ENCODE data around the gene PIM3.
"Not testable (repeated sequence)": the region's sequence is repeated elsewhere in the genome, so short reads cannot be mapped to it uniquely, and the experiment has no call there.

The PIM3 gene

GRCh38 chr22:49943405-49943765 is 17.2 kb upstream of the PIM3 start:
- Histone ChIP-seq H3K9me3 (ENCODE audit: control insufficient read depth in 1 of 2, low read length in 2 of 2) (no peaks in the 10 kb centered on the region), H3K4me3 (ENCODE audit: low read depth in 1 of 2, low read length in 2 of 2) (no peak overlapping the region), H3K36me3 (ENCODE audit: control insufficient read depth in 1 of 2, insufficient read depth in 2 of 2, low read length in 2 of 2) (no peaks in the 10 kb centered on the region), H3K27me3 (ENCODE audit: control insufficient read depth in 1 of 2, insufficient read depth in 2 of 2, low read length in 2 of 2) (no peaks in the 10 kb centered on the region), H3K27ac (ENCODE audit: low read depth, low read length) (no peak overlapping the region), H3K4me1 (ENCODE audit: control insufficient read depth in 1 of 2, insufficient read depth in 2 of 2, low read length in 2 of 2) (peaks cover 10 to 14% of the 10 kb centered on the region in 2 donors), H3K9ac (ENCODE audit: low read depth in 1 of 2, low read length in 2 of 2) (no peak overlapping the region)

- H3K4me3 ChIP-seq (ENCODE audit: low read depth in 1 of 2, low read length in 2 of 2), result no peak overlapping the region
- H3K27ac ChIP-seq (ENCODE audit: low read depth, low read length), result no peak overlapping the region
- no peaks in the 10 kb centered on the region for H3K36me3 ChIP-seq (ENCODE audit: control insufficient read depth in 1 of 2, insufficient read depth in 2 of 2, low read length in 2 of 2)
- H3K9ac ChIP-seq (ENCODE audit: low read depth in 1 of 2, low read length in 2 of 2), result no peak overlapping the region
- peaks cover 10 to 14% of the 10 kb centered on the region in 2 donors for H3K4me1 ChIP-seq (ENCODE audit: control insufficient read depth in 1 of 2, insufficient read depth in 2 of 2, low read length in 2 of 2)
- H3K27me3 ChIP-seq (ENCODE audit: control insufficient read depth in 1 of 2, insufficient read depth in 2 of 2, low read length in 2 of 2), result no peaks in the 10 kb centered on the region
- no peaks in the 10 kb centered on the region for H3K9me3 ChIP-seq (ENCODE audit: control insufficient read depth in 1 of 2, low read length in 2 of 2)
These were observed 16.7 kb upstream of the PIM3 start for GRCh38 chr22:49943771-49944398.

GRCh38 chr22:49944399-49944891 is 16.1 kb upstream of the PIM3 start:
- Histone ChIP-seq H3K4me1 (ENCODE audit: control insufficient read depth in 1 of 2, insufficient read depth in 2 of 2, low read length in 2 of 2) (peaks cover 10 to 16% of the 10 kb centered on the region in 2 donors), H3K9me3 (ENCODE audit: control insufficient read depth in 1 of 2, low read length in 2 of 2) (no peaks in the 10 kb centered on the region), H3K9ac (ENCODE audit: low read depth in 1 of 2, low read length in 2 of 2) (no peak overlapping the region), H3K4me3 (ENCODE audit: low read depth in 1 of 2, low read length in 2 of 2) (no peak overlapping the region), H3K36me3 (ENCODE audit: control insufficient read depth in 1 of 2, insufficient read depth in 2 of 2, low read length in 2 of 2) (no peaks in the 10 kb centered on the region), H3K27me3 (ENCODE audit: control insufficient read depth in 1 of 2, insufficient read depth in 2 of 2, low read length in 2 of 2) (no peaks in the 10 kb centered on the region), H3K27ac (ENCODE audit: low read depth, low read length) (no peak overlapping the region)

GRCh38 chr22:49945042-49945794 is 15.4 kb upstream of the PIM3 start:
- H3K9me3 ChIP-seq (ENCODE audit: control insufficient read depth in 1 of 2, low read length in 2 of 2); H3K27ac ChIP-seq (ENCODE audit: low read depth, low read length); H3K27me3 ChIP-seq (ENCODE audit: control insufficient read depth in 1 of 2, insufficient read depth in 2 of 2, low read length in 2 of 2); H3K36me3 ChIP-seq (ENCODE audit: control insufficient read depth in 1 of 2, insufficient read depth in 2 of 2, low read length in 2 of 2); H3K9ac ChIP-seq (ENCODE audit: low read depth in 1 of 2, low read length in 2 of 2); H3K4me3 ChIP-seq (ENCODE audit: low read depth in 1 of 2, low read length in 2 of 2): not testable (repeated sequence)
- H3K4me1 ChIP-seq (ENCODE audit: control insufficient read depth in 1 of 2, insufficient read depth in 2 of 2, low read length in 2 of 2), result peaks cover 17 to 22% of the 10 kb centered on the region in 2 donors

GRCh38 chr22:49946612-49947295 is 13.8 kb upstream of the PIM3 start:
- H3K27ac ChIP-seq (ENCODE audit: low read depth, low read length), result no peak overlapping the region
- H3K27me3 ChIP-seq (ENCODE audit: control insufficient read depth in 1 of 2, insufficient read depth in 2 of 2, low read length in 2 of 2), result no peaks in the 10 kb centered on the region
- H3K4me3 ChIP-seq (ENCODE audit: low read depth in 1 of 2, low read length in 2 of 2), result no peak overlapping the region
- no peaks in the 10 kb centered on the region for H3K9me3 ChIP-seq (ENCODE audit: control insufficient read depth in 1 of 2, low read length in 2 of 2)
- peak overlapping the region in 1 of 2 donors; percentile 97 for H3K9ac ChIP-seq (ENCODE audit: low read depth in 1 of 2, low read length in 2 of 2)
- no peaks in the 10 kb centered on the region for H3K36me3 ChIP-seq (ENCODE audit: control insufficient read depth in 1 of 2, insufficient read depth in 2 of 2, low read length in 2 of 2)
- peaks cover 30 to 35% of the 10 kb centered on the region in 2 donors for H3K4me1 ChIP-seq (ENCODE audit: control insufficient read depth in 1 of 2, insufficient read depth in 2 of 2, low read length in 2 of 2)

GRCh38 chr22:49947296-49947622 is 13.3 kb upstream of the PIM3 start:
- no peaks in the 10 kb centered on the region for H3K27me3 ChIP-seq (ENCODE audit: control insufficient read depth in 1 of 2, insufficient read depth in 2 of 2, low read length in 2 of 2)
- H3K4me1 ChIP-seq (ENCODE audit: control insufficient read depth in 1 of 2, insufficient read depth in 2 of 2, low read length in 2 of 2), result peaks cover 34 to 40% of the 10 kb centered on the region in 2 donors
- no peaks in the 10 kb centered on the region for H3K9me3 ChIP-seq (ENCODE audit: control insufficient read depth in 1 of 2, low read length in 2 of 2)
- no peaks in the 10 kb centered on the region for H3K36me3 ChIP-seq (ENCODE audit: control insufficient read depth in 1 of 2, insufficient read depth in 2 of 2, low read length in 2 of 2)
- H3K27ac ChIP-seq (ENCODE audit: low read depth, low read length), result no peak overlapping the region
- H3K9ac ChIP-seq (ENCODE audit: low read depth in 1 of 2, low read length in 2 of 2), result peak overlapping the region in 1 of 2 donors; percentile 97
- no peak overlapping the region for H3K4me3 ChIP-seq (ENCODE audit: low read depth in 1 of 2, low read length in 2 of 2)

GRCh38 chr22:49948116-49948957 is 12.2 kb upstream of the PIM3 start:
- H3K9ac ChIP-seq (ENCODE audit: low read depth in 1 of 2, low read length in 2 of 2), result peak overlapping the region; percentile 73 to 97
- no peaks in the 10 kb centered on the region for H3K27me3 ChIP-seq (ENCODE audit: control insufficient read depth in 1 of 2, insufficient read depth in 2 of 2, low read length in 2 of 2)
- H3K4me1 ChIP-seq (ENCODE audit: control insufficient read depth in 1 of 2, insufficient read depth in 2 of 2, low read length in 2 of 2), result peaks cover 44 to 51% of the 10 kb centered on the region in 2 donors
- no peaks in the 10 kb centered on the region for H3K36me3 ChIP-seq (ENCODE audit: control insufficient read depth in 1 of 2, insufficient read depth in 2 of 2, low read length in 2 of 2)
- H3K4me3 ChIP-seq (ENCODE audit: low read depth in 1 of 2, low read length in 2 of 2), result peak overlapping the region; percentile 38 to 75
- H3K9me3 ChIP-seq (ENCODE audit: control insufficient read depth in 1 of 2, low read length in 2 of 2), result no peaks in the 10 kb centered on the region
- peak overlapping the region; percentile 93 for H3K27ac ChIP-seq (ENCODE audit: low read depth, low read length)

GRCh38 chr22:49948958-49949913 is 11.3 kb upstream of the PIM3 start:
- Histone ChIP-seq H3K4me1 (ENCODE audit: control insufficient read depth in 1 of 2, insufficient read depth in 2 of 2, low read length in 2 of 2) (peaks cover 46 to 53% of the 10 kb centered on the region in 2 donors), H3K36me3 (ENCODE audit: control insufficient read depth in 1 of 2, insufficient read depth in 2 of 2, low read length in 2 of 2) (no peaks in the 10 kb centered on the region), H3K4me3 (ENCODE audit: low read depth in 1 of 2, low read length in 2 of 2) (peak overlapping the region; percentile 38 to 75), H3K27me3 (ENCODE audit: control insufficient read depth in 1 of 2, insufficient read depth in 2 of 2, low read length in 2 of 2) (no peaks in the 10 kb centered on the region), H3K9me3 (ENCODE audit: control insufficient read depth in 1 of 2, low read length in 2 of 2) (no peaks in the 10 kb centered on the region), H3K9ac (ENCODE audit: low read depth in 1 of 2, low read length in 2 of 2) (peak overlapping the region; percentile 73 to 97), H3K27ac (ENCODE audit: low read depth, low read length) (peak overlapping the region; percentile 93)

- peak overlapping the region; percentile 93 for H3K27ac ChIP-seq (ENCODE audit: low read depth, low read length)
- H3K4me1 ChIP-seq (ENCODE audit: control insufficient read depth in 1 of 2, insufficient read depth in 2 of 2, low read length in 2 of 2), result peaks cover 46 to 53% of the 10 kb centered on the region in 2 donors
- H3K36me3 ChIP-seq (ENCODE audit: control insufficient read depth in 1 of 2, insufficient read depth in 2 of 2, low read length in 2 of 2), result no peaks in the 10 kb centered on the region
- H3K4me3 ChIP-seq (ENCODE audit: low read depth in 1 of 2, low read length in 2 of 2), result no peak overlapping the region
- no peaks in the 10 kb centered on the region for H3K27me3 ChIP-seq (ENCODE audit: control insufficient read depth in 1 of 2, insufficient read depth in 2 of 2, low read length in 2 of 2)
- H3K9me3 ChIP-seq (ENCODE audit: control insufficient read depth in 1 of 2, low read length in 2 of 2), result no peaks in the 10 kb centered on the region
- H3K9ac ChIP-seq (ENCODE audit: low read depth in 1 of 2, low read length in 2 of 2), result peak overlapping the region; percentile 32 to 97
These were observed 10.7 kb upstream of the PIM3 start for GRCh38 chr22:49949914-49950292.
